Keratinocyte (primary cell): Measurements from ENCODE around the gene ZNF236. TPM values are rescaled to one million over a fixed set of nuclear protein-coding genes. Genes with fewer than 3 reads are reported as not detected.

Experiments used
- DNase-seq: peaks from one replicate; pipeline ENCODE4 v3.0.0-alpha.2; 2011; ENCODE audit warnings: low read depth, missing footprints, low spot score
- FAIRE-seq: peaks from 2 replicates; lab custom pipeline; 2011; peaks lifted over from hg19 to GRCh38; lab: Jason Lieb, UNC
- H2AFZ ChIP-seq: 2 replicates; pipeline ENCODE4 v1.6.0; 2012; ENCODE audit warnings: low read length, control low read depth, inconsistent platforms; ENCODE audit not compliant: control insufficient read depth
- H3K27ac ChIP-seq: 2 replicates; pipeline ENCODE4 v1.5.1; 2011; ENCODE audit warnings: low read length; ENCODE audit not compliant: control insufficient read depth, insufficient read depth
- H3K27me3 ChIP-seq: 3 replicates; pipeline ENCODE4 v1.6.0; 2011; ENCODE audit warnings: low read length; ENCODE audit not compliant: control insufficient read depth, insufficient read depth; ENCODE audit errors: extremely low read depth
- H3K36me3 ChIP-seq, 2 experiments: 2 replicates in 1 of 2; 3 replicates in 1 of 2; pipeline ENCODE4 v1.5.1; 2011; ENCODE audit warnings: low read length in 2 of 2, mild to moderate bottlenecking in 1 of 2; ENCODE audit not compliant: control insufficient read depth in 2 of 2, insufficient read depth in 2 of 2; ENCODE audit errors: extremely low read depth in 1 of 2
- H3K4me1 ChIP-seq: 3 replicates; pipeline ENCODE4 v1.5.1; 2011; ENCODE audit warnings: low read length; ENCODE audit not compliant: control insufficient read depth, insufficient read depth; ENCODE audit errors: extremely low read depth
- H3K4me2 ChIP-seq: 3 replicates; pipeline ENCODE4 v1.6.0; 2011; ENCODE audit warnings: low read depth, low read length; ENCODE audit not compliant: control insufficient read depth, insufficient read depth; ENCODE audit errors: extremely low read depth
- H3K4me3 ChIP-seq, 3 experiments: fragments of 200-600 bp in 1 of 3; sonication (generic) in 1 of 3; 2 replicates in 2 of 3; 3 replicates in 1 of 3; pipeline ENCODE4 v1.5.1; 2011 to 2016; ENCODE audit warnings: low read length in 3 of 3, mild to moderate bottlenecking in 3 of 3, control low read depth in 2 of 3, inconsistent platforms in 1 of 3, low read depth in 1 of 3, mixed read lengths in 1 of 3, mixed run types in 1 of 3, moderate library complexity in 1 of 3; ENCODE audit not compliant: control insufficient read depth in 2 of 3, insufficient read depth in 2 of 3; ENCODE audit errors: extremely low read depth in 1 of 3
- H3K79me2 ChIP-seq: 2 replicates; pipeline ENCODE4 v1.6.0; 2012; ENCODE audit warnings: low read length; ENCODE audit not compliant: control insufficient read depth, insufficient read depth
- H3K9ac ChIP-seq: 3 replicates; pipeline ENCODE4 v1.6.0; 2011; ENCODE audit warnings: low read length; ENCODE audit not compliant: control insufficient read depth, insufficient read depth; ENCODE audit errors: extremely low read depth
- H3K9me1 ChIP-seq: 3 replicates; pipeline ENCODE4 v1.6.0; 2011; ENCODE audit warnings: low read length; ENCODE audit not compliant: control insufficient read depth, insufficient read depth; ENCODE audit errors: extremely low read depth
- H3K9me3 ChIP-seq: 2 replicates; pipeline ENCODE4 v1.5.1; 2012; ENCODE audit warnings: low read depth, low read length; ENCODE audit not compliant: control insufficient read depth
- H4K20me1 ChIP-seq: 3 replicates; pipeline ENCODE4 v1.6.0; 2011; ENCODE audit warnings: low read length; ENCODE audit not compliant: control insufficient read depth, insufficient read depth; ENCODE audit errors: extremely low read depth
- EZH2 ChIP-seq: IDR thresholded peaks from one replicate; pipeline ENCODE4 v1.6.1; 2012; ENCODE audit warnings: inconsistent platforms, mild to moderate bottlenecking, low read length, moderate library complexity
- dilution Hi-C: fragments of 300-500 bp; cut with MboI; formaldehyde crosslinking; loops from one replicate; pipeline ENCODE4 v1.7.0; 2020; ENCODE audit warnings: low sequenced_read_pairs; ENCODE audit not compliant: extremely low pct_ligation_motif_present
- polyA plus RNA-seq, 5 experiments: library from polyadenylated mRNA; depleted of rRNA in 3 of 5; stranded (reverse) in 3 of 5; stranded (forward) in 1 of 5; unstranded in 1 of 5; fragments of >200 nt; gene quantifications; 1 replicate in 1 of 5; 2 replicates in 3 of 5; 3 replicates in 1 of 5; pipeline versions ENCODE4 v1.2.1 to v1.2.3, GENCODE V29; 2011 to 2012; ENCODE audit warnings: missing spikeins in 2 of 5, low read depth in 1 of 5, low replicate concordance in 1 of 5
- TF ChIP-seq, protein P1 (sequence below), 3 experiments: IDR thresholded peaks in 1 of 3; conservative IDR thresholded peaks in 1 of 3; optimal IDR thresholded peaks in 1 of 3; 2 replicates in 2 of 3; 3 replicates in 1 of 3; pipeline versions ENCODE3 to v1.5.1; 2011; ENCODE audit warnings: low read length in 3 of 3, mild to moderate bottlenecking in 3 of 3, moderate library complexity in 2 of 3, control low read depth in 1 of 3, inconsistent platforms in 1 of 3; ENCODE audit not compliant: insufficient read depth in 2 of 3; ENCODE audit errors: extremely low read depth in 1 of 3

Gene ZNF236
- polyA plus RNA-seq, 1 donor (not counting 4 experiments of a cell fraction or from before 2014, with no cell fraction given), result 4.5 TPM

DNA sequence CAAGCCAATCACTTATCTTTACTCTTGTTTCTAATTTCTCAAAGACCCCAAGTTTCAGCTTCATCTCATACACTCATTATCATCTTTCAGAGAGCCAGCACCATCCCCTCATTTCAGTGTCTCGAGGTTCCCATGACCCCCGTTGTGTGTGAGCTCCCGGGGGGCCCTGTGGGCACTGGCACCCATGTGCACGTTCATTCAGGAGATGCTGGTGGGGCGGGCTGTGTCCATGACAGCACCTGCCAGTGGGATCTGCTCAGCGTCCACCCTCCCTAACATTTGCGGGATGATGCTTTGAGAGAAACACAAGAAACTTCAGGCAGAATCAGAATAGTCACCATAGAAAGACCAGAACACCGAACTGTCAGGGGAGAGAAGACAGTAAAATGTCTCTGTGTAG lies 189.8 kb downstream of the ZNF236 start:
- no peaks in the 10 kb centered on the region for H3K9me3 ChIP-seq
- H3K9me1 ChIP-seq, result peaks cover 10% of the 10 kb centered on the region
- H3K36me3 ChIP-seq, result peaks cover 9 to 33% of the 10 kb centered on the region in 2 experiments
- no peak for TF ChIP-seq EZH2
- TF ChIP-seq, protein P1, sequence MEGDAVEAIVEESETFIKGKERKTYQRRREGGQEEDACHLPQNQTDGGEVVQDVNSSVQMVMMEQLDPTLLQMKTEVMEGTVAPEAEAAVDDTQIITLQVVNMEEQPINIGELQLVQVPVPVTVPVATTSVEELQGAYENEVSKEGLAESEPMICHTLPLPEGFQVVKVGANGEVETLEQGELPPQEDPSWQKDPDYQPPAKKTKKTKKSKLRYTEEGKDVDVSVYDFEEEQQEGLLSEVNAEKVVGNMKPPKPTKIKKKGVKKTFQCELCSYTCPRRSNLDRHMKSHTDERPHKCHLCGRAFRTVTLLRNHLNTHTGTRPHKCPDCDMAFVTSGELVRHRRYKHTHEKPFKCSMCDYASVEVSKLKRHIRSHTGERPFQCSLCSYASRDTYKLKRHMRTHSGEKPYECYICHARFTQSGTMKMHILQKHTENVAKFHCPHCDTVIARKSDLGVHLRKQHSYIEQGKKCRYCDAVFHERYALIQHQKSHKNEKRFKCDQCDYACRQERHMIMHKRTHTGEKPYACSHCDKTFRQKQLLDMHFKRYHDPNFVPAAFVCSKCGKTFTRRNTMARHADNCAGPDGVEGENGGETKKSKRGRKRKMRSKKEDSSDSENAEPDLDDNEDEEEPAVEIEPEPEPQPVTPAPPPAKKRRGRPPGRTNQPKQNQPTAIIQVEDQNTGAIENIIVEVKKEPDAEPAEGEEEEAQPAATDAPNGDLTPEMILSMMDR (optimal IDR thresholded peaks at IDR 0.05 in 1 of 3, IDR thresholded peaks at IDR 0.05 in 1 of 3, conservative IDR thresholded peaks at IDR 0.05 in 1 of 3; ENCODE audit: extremely low read depth in 1 of 3, insufficient read depth in 2 of 3, low read length in 3 of 3), result no peak
- FAIRE-seq (no peak), DNase-seq (no peak)
- H3K4me3 ChIP-seq, result no peak overlapping the region
- H3K9ac ChIP-seq, result no peak overlapping the region
- peaks cover 14% of the 10 kb centered on the region for H3K4me1 ChIP-seq
- dilution Hi-C loops, result no loop called here
- no peak overlapping the region for H3K27ac ChIP-seq
- no peak overlapping the region for H2AFZ ChIP-seq
- H3K27me3 ChIP-seq, result no peaks in the 10 kb centered on the region
- H3K79me2 ChIP-seq, result peaks cover 7% of the 10 kb centered on the region
- H4K20me1 ChIP-seq, result peaks cover 10% of the 10 kb centered on the region
- peak overlapping the region; percentile 49 for H3K4me2 ChIP-seq

DNA sequence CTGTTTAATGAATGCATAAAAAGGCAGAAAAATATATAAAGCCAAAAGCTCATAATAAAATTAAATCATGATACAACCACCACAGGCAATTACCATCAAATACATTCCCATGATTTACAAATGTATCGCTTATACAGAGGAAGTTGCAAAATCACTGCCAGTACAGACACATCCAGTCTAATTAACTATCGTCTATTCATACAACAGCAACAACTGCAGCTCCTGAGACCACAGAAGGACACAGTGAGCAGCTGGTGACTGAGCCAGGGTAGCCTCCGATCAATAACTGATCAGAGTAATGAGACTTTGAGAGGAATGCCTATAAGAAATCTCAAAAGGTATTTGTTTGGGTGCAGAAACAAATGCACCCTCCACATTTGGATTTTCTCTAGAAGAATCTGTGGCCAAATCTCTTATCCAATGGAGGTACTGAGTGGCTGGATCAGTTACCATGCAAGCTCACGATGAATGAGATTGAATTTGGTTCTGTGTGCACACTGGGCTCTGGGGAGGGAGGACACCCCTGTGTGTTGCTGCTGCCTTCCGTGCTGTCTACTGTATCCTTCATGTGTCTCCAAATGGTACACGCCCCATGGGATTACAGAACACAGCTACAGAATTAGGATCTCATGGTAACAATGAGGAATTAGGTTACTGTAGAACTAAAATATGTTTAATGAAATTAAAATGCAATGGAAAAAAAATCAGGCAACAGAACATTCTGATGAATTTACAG lies 190.6 kb downstream of the ZNF236 start:
- no peak for TF ChIP-seq EZH2
- TF ChIP-seq, protein P1 (optimal IDR thresholded peaks at IDR 0.05 in 1 of 3, IDR thresholded peaks at IDR 0.05 in 1 of 3, conservative IDR thresholded peaks at IDR 0.05 in 1 of 3; ENCODE audit: extremely low read depth in 1 of 3, insufficient read depth in 2 of 3, low read length in 3 of 3), result no peak
- Histone ChIP-seq H3K4me1 (peaks cover 14% of the 10 kb centered on the region), H3K9me1 (peaks cover 10% of the 10 kb centered on the region), H3K4me3 (no peak overlapping the region), H2AFZ (no peak overlapping the region), H3K27me3 (no peaks in the 10 kb centered on the region), H3K9me3 (no peaks in the 10 kb centered on the region), H3K36me3 (peaks cover 11 to 38% of the 10 kb centered on the region in 2 experiments), H3K9ac (no peak overlapping the region), H4K20me1 (peaks cover 15% of the 10 kb centered on the region), H3K79me2 (peaks cover 7% of the 10 kb centered on the region), H3K27ac (no peak overlapping the region), H3K4me2 (peak overlapping the region; percentile 49)
- DNase-seq, result no peak
- dilution Hi-C loops, result no loop called here
- peak; percentile 46 for FAIRE-seq
